Measurements from ENCODE around the gene TJP2.

- TF ChIP-seq CTCF (IDR thresholded peaks at IDR 0.05) (no peak), POLR2A (IDR thresholded peaks at IDR 0.05) (no peak)
Measured at GRCh38 chr9:69319324-69320025, 145.4 kb downstream of the TJP2 start.

All from lower leg skin (tissue), 3 donors.